GM19438 (cell line): ENCODE results near the gene CMTM5.
"Not testable (repeated sequence)": the region's sequence is repeated elsewhere in the genome, so short reads cannot be mapped to it uniquely, and the experiment has no call there.

Experiments used
- ATAC-seq: cut with Tn5 transposase; IDR thresholded peaks from one replicate; pipeline ENCODE4 v1.9.1; 2021; ENCODE audit warnings: low read depth; ENCODE audit not compliant: unreplicated experiment

The CMTM5 gene

DNA sequence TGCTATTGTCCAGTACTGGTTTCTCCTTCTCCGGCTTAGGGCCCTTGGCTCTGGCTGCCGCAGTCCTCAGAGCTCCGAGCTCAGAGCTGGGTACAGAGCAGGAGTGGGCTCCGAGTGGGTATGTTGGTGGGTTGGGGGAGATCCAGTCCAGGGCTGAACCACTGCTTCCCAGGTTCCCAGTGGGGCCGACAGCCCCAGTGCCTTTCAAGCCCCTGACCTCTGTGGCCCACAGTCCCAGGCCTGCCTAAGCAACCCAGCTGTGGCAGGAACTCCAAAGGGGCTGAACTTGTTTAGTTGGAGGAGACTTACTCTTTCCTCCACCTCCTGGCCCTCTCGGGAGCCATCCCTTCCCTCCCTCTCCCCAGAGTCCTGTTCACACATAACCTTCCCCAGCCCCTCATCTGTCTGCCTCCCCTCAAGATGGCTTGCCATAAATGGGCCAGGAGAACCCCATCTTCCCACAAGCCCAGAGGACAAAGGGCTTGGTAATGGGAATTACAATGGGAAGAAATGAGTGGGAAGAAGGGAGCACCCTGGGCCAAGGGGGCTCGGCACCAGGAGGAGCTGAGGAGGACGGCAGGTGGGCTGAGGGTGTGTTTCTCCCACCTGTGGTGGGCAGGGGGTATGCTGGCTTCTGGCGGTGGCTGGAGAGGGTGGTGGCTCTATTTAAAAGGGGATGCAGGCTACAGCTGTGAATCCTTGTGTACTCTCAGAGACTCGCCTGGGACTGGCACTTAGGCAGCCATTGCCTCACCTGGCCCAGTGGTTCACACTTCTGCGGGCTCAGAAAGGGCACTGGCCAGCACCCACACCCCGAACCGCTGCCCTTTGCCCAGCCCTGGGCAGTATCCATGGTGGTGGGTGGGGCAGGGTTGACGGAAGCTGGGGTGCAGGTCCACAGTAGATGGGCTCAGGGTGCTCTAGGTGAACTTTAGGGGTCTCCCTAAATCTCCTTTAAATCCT lies 35.0 kb downstream of the CMTM5 start:
- ATAC-seq = no peak

GRCh38 chr14:23413681-23414080 lies 36.8 kb downstream of the CMTM5 start:
- ATAC-seq = no peak

GRCh38 chr14:23414254-23414653 lies 37.4 kb downstream of the CMTM5 start:
- ATAC-seq = no peak

- no peak for ATAC-seq
These were observed 38.3 kb downstream of the CMTM5 start for GRCh38 chr14:23414906-23415820.

GRCh38 chr14:23415821-23416778 lies 39.3 kb downstream of the CMTM5 start:
- no peak for ATAC-seq

GRCh38 chr14:23416801-23417200 lies 40.0 kb downstream of the CMTM5 start:
- no peak for ATAC-seq

DNA sequence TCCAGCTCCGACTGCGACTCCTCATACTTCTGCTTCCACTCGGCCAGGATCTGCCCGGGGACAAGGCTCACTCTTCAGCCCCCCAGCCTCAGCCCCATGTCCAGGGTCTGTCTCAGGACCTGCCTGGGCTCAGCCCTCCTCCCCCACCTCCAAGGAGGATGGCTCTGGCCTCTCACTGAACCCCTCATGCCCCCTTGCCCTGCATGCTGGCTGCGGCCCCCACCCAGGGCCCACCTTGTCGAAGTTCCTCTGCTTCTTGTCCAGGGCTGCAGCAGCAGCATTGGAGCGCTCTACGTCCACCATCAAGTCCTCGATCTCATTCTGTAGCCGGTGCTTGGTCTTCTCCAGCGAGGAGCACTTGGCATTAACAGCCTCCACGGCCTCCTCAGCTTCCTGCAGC lies 40.4 kb downstream of the CMTM5 start:
- ATAC-seq = not testable (repeated sequence)

- ATAC-seq = no peak
These were observed 41.2 kb downstream of the CMTM5 start for GRCh38 chr14:23418021-23418420.

DNA sequence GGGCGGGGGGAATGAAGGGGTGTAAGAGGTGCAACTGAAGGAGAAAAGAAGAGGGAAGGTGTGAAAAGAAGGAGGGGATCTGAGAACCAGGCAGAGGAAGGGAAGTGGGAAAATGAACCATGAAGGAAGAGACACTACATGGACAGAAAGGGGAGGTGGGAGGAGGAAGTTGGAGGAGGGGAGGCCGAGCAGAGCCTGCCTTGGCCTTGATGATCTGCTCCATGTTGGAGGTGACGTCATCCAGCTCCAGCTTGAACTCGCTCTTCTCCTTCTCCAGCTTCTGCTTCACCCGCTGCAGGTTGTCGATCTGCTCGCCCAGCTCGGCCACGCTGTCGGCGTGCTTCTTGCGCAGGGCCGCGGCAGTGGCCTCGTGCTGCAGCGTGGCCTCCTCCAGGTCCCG lies 42.8 kb downstream of the CMTM5 start:
- ATAC-seq = not testable (repeated sequence)

- ATAC-seq = no peak
These were observed 44.7 kb downstream of the CMTM5 start for GRCh38 chr14:23421594-23421993.

- no peak for ATAC-seq
These were observed 46.8 kb downstream of the CMTM5 start for GRCh38 chr14:23423657-23424056.

- no peak for ATAC-seq
These were observed 48.3 kb downstream of the CMTM5 start for GRCh38 chr14:23425169-23425568.

- ATAC-seq = not testable (repeated sequence)
These were observed 49.0 kb downstream of the CMTM5 start for GRCh38 chr14:23425798-23426197.

DNA sequence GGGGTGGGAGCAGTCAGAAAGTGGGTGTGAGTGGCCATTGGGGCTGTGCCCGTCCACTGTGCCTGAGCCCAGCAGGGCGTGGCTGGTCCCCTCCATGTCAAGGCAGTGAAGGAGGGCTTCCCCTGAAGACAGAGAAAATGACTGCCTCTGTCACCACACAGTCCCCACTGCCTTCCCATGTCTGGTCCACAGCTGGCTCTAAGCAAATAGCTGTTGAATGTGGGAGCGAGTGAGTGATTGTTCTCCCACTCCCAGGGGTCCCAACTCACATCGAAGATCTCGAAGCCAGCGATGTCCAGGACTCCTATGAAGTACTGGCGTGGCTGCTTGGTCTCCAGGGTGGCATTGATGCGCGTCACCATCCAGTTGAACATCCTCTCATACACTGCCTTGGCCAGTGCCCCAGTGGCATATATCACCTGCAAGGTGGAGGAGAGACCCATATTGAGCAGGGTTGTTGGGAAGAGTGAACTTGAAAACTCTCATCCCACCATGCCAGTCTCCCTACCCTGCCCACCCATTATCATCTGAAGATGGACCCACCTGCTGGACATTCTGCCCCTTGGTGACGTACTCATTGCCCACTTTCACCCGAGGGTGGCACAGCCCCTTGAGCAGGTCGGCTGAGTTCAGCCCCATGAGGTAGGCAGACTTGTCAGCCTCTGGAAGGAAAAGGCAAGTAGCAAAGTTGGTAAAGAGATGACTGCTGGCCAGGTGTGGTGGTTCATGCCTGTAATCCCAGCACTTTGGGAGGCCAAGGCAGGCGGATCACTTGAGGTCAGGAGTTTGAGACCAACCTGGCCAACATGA lies 52.0 kb downstream of the CMTM5 start:
- no peak for ATAC-seq
